ENCODE results near the gene AKAP1.

AKAP1 gene

GRCh38 chr17:57158795-57159194 lies 73.7 kb downstream of the AKAP1 start:
- H3K4me3 ChIP-seq (ENCODE audit: low read depth, low read length) = no peak overlapping the region
- in situ Hi-C loops (cut with HindIII; ENCODE audit: low sequenced_read_pairs) = no loop called here
- TF ChIP-seq, protein P1, sequence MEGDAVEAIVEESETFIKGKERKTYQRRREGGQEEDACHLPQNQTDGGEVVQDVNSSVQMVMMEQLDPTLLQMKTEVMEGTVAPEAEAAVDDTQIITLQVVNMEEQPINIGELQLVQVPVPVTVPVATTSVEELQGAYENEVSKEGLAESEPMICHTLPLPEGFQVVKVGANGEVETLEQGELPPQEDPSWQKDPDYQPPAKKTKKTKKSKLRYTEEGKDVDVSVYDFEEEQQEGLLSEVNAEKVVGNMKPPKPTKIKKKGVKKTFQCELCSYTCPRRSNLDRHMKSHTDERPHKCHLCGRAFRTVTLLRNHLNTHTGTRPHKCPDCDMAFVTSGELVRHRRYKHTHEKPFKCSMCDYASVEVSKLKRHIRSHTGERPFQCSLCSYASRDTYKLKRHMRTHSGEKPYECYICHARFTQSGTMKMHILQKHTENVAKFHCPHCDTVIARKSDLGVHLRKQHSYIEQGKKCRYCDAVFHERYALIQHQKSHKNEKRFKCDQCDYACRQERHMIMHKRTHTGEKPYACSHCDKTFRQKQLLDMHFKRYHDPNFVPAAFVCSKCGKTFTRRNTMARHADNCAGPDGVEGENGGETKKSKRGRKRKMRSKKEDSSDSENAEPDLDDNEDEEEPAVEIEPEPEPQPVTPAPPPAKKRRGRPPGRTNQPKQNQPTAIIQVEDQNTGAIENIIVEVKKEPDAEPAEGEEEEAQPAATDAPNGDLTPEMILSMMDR (IDR thresholded peaks at IDR 0.05; ENCODE audit: low read depth, low read length, missing control alignments) = no peak
- DNase-seq (ENCODE audit: low read depth) = no peak

GRCh38 chr17:57160624-57161023 lies 75.6 kb downstream of the AKAP1 start:
- no peak for DNase-seq (ENCODE audit: low read depth)
- no peak overlapping the region for H3K4me3 ChIP-seq (ENCODE audit: low read depth, low read length)
- in situ Hi-C loops (cut with HindIII; ENCODE audit: low sequenced_read_pairs) = no loop called here
- TF ChIP-seq, protein P1 (IDR thresholded peaks at IDR 0.05; ENCODE audit: low read depth, low read length, missing control alignments) = no peak

DNA sequence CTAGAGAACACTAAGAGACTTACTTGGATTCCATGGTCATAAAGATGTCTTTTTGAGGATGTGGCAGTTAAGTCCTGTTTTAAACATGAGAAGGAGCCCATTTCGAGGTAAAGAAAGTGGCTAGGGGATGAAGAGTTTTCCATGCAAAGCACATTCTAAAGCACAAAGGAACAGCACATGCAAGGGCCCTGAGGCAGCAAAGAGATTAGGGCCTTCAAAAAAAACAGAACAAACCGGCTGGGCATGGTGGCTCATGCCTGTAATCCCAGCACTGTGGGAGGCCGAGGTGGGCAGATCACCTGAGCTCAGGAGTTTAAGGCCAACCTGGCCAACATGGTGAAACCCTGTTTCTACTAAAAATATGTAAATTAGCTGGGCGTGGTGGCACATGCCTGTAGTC lies 79.8 kb downstream of the AKAP1 start:
- DNase-seq (ENCODE audit: low read depth) = no peak
- TF ChIP-seq, protein P1 (IDR thresholded peaks at IDR 0.05; ENCODE audit: low read depth, low read length, missing control alignments) = no peak
- in situ Hi-C loops (cut with HindIII; ENCODE audit: low sequenced_read_pairs) = no loop called here

DNA sequence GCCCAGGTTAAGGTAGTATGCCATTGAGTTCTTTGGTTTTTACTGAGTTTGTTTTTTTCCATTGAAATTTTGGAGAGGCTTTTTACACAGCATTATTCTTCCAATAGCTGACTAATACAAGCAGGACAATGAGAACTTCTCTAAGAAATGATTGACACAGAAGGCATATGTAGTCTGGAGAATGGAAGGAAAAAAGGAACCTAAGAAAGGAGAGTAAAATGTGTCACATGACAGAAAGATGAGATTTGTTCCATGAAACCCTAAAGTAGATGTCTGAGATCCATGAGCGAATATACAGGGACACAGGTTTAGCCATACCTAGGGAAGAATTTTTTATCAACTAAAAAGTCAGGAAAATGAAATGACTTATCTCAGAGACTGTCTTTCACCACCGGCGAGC lies 80.7 kb downstream of the AKAP1 start:
- H3K4me3 ChIP-seq (ENCODE audit: low read depth, low read length) = no peak overlapping the region
- TF ChIP-seq, protein P1 (IDR thresholded peaks at IDR 0.05; ENCODE audit: low read depth, low read length, missing control alignments) = no peak
- in situ Hi-C loops (cut with HindIII; ENCODE audit: low sequenced_read_pairs) = no loop called here
- DNase-seq (ENCODE audit: low read depth) = no peak

More for the DNA sequence above, 79.8 kb downstream of the AKAP1 start:
- H3K4me3 ChIP-seq (ENCODE audit: low read depth, low read length) = no peak overlapping the region

GRCh38 chr17:57166803-57167202 lies 81.8 kb downstream of the AKAP1 start:
- H3K4me3 ChIP-seq (ENCODE audit: low read depth, low read length) = no peak overlapping the region
- in situ Hi-C loops (cut with HindIII; ENCODE audit: low sequenced_read_pairs) = no loop called here
- TF ChIP-seq, protein P1 (IDR thresholded peaks at IDR 0.05; ENCODE audit: low read depth, low read length, missing control alignments) = no peak

DNA sequence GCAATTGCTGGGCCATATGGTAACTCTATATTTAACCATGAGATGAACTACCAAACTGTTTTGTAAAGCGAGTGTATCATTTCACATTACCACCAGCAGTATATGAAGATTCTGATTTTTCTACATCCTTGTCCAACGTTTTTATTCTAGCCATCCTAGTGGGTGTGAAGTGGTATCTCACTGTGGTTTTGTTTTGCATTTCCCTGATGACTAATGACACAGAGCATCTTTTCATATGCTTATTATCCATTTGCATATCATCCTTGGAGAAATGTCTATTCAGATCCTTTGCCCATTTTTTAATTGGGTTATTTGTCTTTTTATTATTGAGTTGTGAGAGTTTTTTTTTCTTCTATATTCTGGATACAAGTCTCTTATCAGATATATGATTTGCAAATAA lies 83.6 kb downstream of the AKAP1 start:
- in situ Hi-C loops (cut with HindIII; ENCODE audit: low sequenced_read_pairs) = no loop called here
- H3K4me3 ChIP-seq (ENCODE audit: low read depth, low read length) = no peak overlapping the region
- no peak for DNase-seq (ENCODE audit: low read depth)
- TF ChIP-seq, protein P1 (IDR thresholded peaks at IDR 0.05; ENCODE audit: low read depth, low read length, missing control alignments) = no peak

More at GRCh38 chr17:57166803-57167202, 81.8 kb downstream of the AKAP1 start:
- no peak for DNase-seq (ENCODE audit: low read depth)

DNA sequence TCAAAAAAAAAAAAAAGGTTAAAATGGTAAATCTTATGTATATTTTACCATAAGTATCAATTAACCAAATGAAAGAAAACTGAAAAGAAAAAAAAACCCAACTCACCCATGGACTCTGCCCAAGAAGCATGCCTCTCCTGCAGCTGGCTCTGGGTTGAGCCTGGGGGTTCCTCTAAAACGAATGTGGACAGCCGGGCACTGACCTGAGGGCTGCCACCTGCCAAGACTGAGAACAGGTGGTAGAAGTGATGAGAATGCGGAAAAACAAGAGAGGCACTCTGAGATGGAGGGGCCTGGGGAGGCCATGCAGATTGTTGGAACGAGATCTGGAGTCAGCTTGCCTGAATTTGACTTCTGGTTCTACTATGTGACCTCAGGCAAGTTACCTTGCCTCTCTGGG lies 85.8 kb downstream of the AKAP1 start:
- H3K4me3 ChIP-seq (ENCODE audit: low read depth, low read length) = no peak overlapping the region
- in situ Hi-C loops (cut with HindIII; ENCODE audit: low sequenced_read_pairs) = no loop called here
- TF ChIP-seq, protein P1 (IDR thresholded peaks at IDR 0.05; ENCODE audit: low read depth, low read length, missing control alignments) = no peak

More for the DNA sequence above, 85.8 kb downstream of the AKAP1 start:
- DNase-seq (ENCODE audit: low read depth) = no peak

Data from astrocyte of the cerebellum (primary cell).